NT2/D1 (cell line): Measurements from ENCODE around the gene SEC14L5.
A peak's percentile ranks its signal among the peaks of the same experiment; 100 is the strongest.
"Not testable (repeated sequence)": the region's sequence is repeated elsewhere in the genome, so short reads cannot be mapped to it uniquely, and the experiment has no call there.

Source experiments
- DNase-seq: peaks from one replicate; pipeline ENCODE4 v3.0.0-alpha.2; 2011; ENCODE audit warnings: low read depth, low spot score
- H3K27me3 ChIP-seq: 2 replicates; pipeline ENCODE4 v1.6.0; 2011; ENCODE audit warnings: mild to moderate bottlenecking; ENCODE audit not compliant: insufficient read length, insufficient read depth
- H3K36me3 ChIP-seq: 2 replicates; pipeline ENCODE4 v1.6.1; 2011; ENCODE audit warnings: mild to moderate bottlenecking, low read length, mixed read lengths; ENCODE audit not compliant: insufficient read depth, insufficient read length
- H3K4me1 ChIP-seq: 2 replicates; pipeline ENCODE4 v1.5.1; 2011; ENCODE audit not compliant: insufficient read depth, insufficient read length
- H3K4me3 ChIP-seq: 2 replicates; pipeline ENCODE4 v1.5.1; 2011; ENCODE audit warnings: low read depth; ENCODE audit not compliant: insufficient read length
- H3K9ac ChIP-seq: 2 replicates; pipeline ENCODE4 v1.6.0; 2011; ENCODE audit warnings: low read depth; ENCODE audit not compliant: insufficient read length
- H3K9me3 ChIP-seq: 2 replicates; pipeline ENCODE4 v1.5.1; 2011; ENCODE audit warnings: mild to moderate bottlenecking, low read length; ENCODE audit not compliant: insufficient read depth
- SUZ12 ChIP-seq: IDR thresholded peaks from 2 replicates; pipeline ENCODE4 v1.6.1; 2011; ENCODE audit not compliant: insufficient read length, insufficient read depth; ENCODE audit errors: extremely low read depth
- YY1 ChIP-seq: IDR thresholded peaks from 2 replicates; pipeline ENCODE4 v1.6.1; 2011; ENCODE audit not compliant: insufficient read length, insufficient read depth
- ZNF274 ChIP-seq: IDR thresholded peaks from 2 replicates; pipeline ENCODE4 v1.6.1; 2011; ENCODE audit warnings: mild to moderate bottlenecking, low read depth, low read length

Gene SEC14L5

GRCh38 chr16:4946917-4947316 lies 11.2 kb upstream of the SEC14L5 start:
- Histone ChIP-seq H3K4me1 (peaks cover 32% of the 10 kb centered on the region), H3K9me3 (no peaks in the 10 kb centered on the region), H3K36me3 (no peaks in the 10 kb centered on the region), H3K9ac (no peak overlapping the region), H3K4me3 (no peak overlapping the region), H3K27me3 (no peaks in the 10 kb centered on the region)
- no peak for DNase-seq
- TF ChIP-seq ZNF274: no peak
- no peak for TF ChIP-seq SUZ12
- TF ChIP-seq YY1: no peak

GRCh38 chr16:4947722-4948503 lies 10.2 kb upstream of the SEC14L5 start:
- TF ChIP-seq YY1 (no peak), SUZ12 (no peak), ZNF274 (no peak)
- Histone ChIP-seq H3K4me3 (no peak overlapping the region), H3K9me3 (no peaks in the 10 kb centered on the region), H3K9ac (peak overlapping the region; percentile 68), H3K4me1 (peaks cover 30% of the 10 kb centered on the region), H3K27me3 (no peaks in the 10 kb centered on the region), H3K36me3 (no peaks in the 10 kb centered on the region)
- no peak for DNase-seq

GRCh38 chr16:4948903-4949766 lies 9.0 kb upstream of the SEC14L5 start:
- no peak for DNase-seq
- no peaks in the 10 kb centered on the region for H3K36me3 ChIP-seq

GRCh38 chr16:4949986-4950385 lies 8.1 kb upstream of the SEC14L5 start:
- TF ChIP-seq SUZ12: no peak
- no peak for TF ChIP-seq ZNF274
- TF ChIP-seq YY1: no peak
- H3K9me3 ChIP-seq: no peaks in the 10 kb centered on the region
- H3K27me3 ChIP-seq: no peaks in the 10 kb centered on the region
- peaks cover 33% of the 10 kb centered on the region for H3K4me1 ChIP-seq
- no peak overlapping the region for H3K9ac ChIP-seq
- DNase-seq: no peak
- no peak overlapping the region for H3K4me3 ChIP-seq
- H3K36me3 ChIP-seq: no peaks in the 10 kb centered on the region

More at GRCh38 chr16:4948903-4949766, 9.0 kb upstream of the SEC14L5 start:
- H3K27me3 ChIP-seq: no peaks in the 10 kb centered on the region
- H3K4me1 ChIP-seq: peaks cover 33% of the 10 kb centered on the region
- TF ChIP-seq SUZ12: no peak
- TF ChIP-seq YY1: no peak
- H3K9me3 ChIP-seq: no peaks in the 10 kb centered on the region
- no peak overlapping the region for H3K4me3 ChIP-seq
- H3K9ac ChIP-seq: peak overlapping the region; percentile 70

- not testable (repeated sequence) for H3K27me3 ChIP-seq, H3K9me3 ChIP-seq, DNase-seq, H3K9ac ChIP-seq, H3K36me3 ChIP-seq, H3K4me3 ChIP-seq
- H3K4me1 ChIP-seq: peaks cover 26% of the 10 kb centered on the region
Measured at GRCh38 chr16:4951583-4951982, 6.5 kb upstream of the SEC14L5 start.

GRCh38 chr16:4954714-4955113 lies 3.4 kb upstream of the SEC14L5 start:
- Histone ChIP-seq H3K27me3 (peaks cover 18% of the 10 kb centered on the region), H3K4me3 (no peak overlapping the region), H3K36me3 (no peaks in the 10 kb centered on the region), H3K9ac (no peak overlapping the region), H3K4me1 (peaks cover 12% of the 10 kb centered on the region), H3K9me3 (no peaks in the 10 kb centered on the region)
- no peak for DNase-seq
- TF ChIP-seq YY1 (no peak), ZNF274 (no peak), SUZ12 (no peak)

- DNase-seq: no peak
Measured at GRCh38 chr16:4957420-4957719, 760 bp upstream of the SEC14L5 start.

More at GRCh38 chr16:4957420-4957719, 760 bp upstream of the SEC14L5 start:
- Histone ChIP-seq H3K4me3 (peak overlapping the region; percentile 41), H3K9ac (peak overlapping the region; percentile 29), H3K4me1 (peaks cover 9% of the 10 kb centered on the region), H3K36me3 (no peaks in the 10 kb centered on the region), H3K27me3 (peaks cover 18% of the 10 kb centered on the region), H3K9me3 (no peaks in the 10 kb centered on the region)
- no peak for TF ChIP-seq ZNF274
- TF ChIP-seq YY1: no peak
- TF ChIP-seq SUZ12: no peak
